ENCODE data around the gene ZNF282.
A peak's percentile ranks its signal among the peaks of the same experiment; 100 is the strongest.
"Not testable (repeated sequence)": the region's sequence is repeated elsewhere in the genome, so short reads cannot be mapped to it uniquely, and the experiment has no call there.

ZNF282 gene

DNA sequence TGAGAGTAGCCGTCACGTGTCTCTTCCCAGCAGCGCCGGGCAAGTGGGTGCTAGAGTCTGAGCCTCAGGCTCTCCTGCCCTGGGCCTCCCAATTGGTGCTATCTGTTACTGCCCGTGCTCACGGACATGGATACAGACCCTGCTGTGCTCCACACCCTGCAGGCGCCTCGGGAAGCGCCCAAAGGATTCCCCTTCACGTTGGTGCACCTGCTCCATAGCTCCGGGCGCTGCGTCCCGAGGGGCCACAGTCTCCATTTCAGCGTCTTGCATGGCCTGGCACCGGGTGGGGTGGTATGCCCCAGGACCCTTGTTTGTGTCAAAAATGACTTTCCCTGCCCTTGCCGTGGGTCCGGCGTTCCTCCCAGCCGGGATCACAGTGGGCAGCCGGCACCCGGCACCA, 30.3 kb downstream of the ZNF282 start:
- DNase-seq: no peak

- not testable (repeated sequence) for DNase-seq
Measured at GRCh38 chr7:149226366-149226765, 31.0 kb downstream of the ZNF282 start.

- DNase-seq: no peak
Measured at GRCh38 chr7:149226840-149227494, 31.6 kb downstream of the ZNF282 start.

DNA sequence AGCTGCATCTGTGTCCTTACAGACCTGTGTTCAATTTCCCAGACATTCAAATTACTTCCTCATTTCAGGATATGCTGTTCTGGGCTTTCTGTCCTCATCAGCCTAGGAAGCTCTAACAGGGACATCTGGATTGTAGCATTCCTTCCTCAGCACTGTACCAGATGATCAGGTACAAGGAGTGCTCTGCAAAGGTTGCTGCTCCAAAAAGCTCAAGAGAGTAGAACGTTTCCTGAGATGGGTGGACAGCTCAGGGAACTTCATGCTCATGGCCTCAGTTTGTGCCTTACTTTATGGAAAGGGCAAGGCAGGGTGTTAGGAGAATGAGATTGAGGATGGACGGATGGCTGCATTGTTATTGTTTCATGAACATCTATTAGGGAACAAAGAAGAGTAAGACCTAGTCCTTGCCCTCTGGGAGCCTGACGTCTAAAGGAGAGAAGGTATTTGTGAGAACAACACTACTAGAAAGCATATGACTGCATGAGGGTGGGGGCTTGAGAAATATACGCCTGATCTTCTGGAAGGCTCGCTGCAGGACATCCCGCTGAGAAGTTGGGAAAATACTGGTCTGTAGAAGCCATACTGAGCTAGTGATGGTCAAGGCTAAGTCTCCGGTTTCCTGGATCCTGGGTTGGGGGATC, 33.6 kb downstream of the ZNF282 start:
- no peak for DNase-seq

DNA sequence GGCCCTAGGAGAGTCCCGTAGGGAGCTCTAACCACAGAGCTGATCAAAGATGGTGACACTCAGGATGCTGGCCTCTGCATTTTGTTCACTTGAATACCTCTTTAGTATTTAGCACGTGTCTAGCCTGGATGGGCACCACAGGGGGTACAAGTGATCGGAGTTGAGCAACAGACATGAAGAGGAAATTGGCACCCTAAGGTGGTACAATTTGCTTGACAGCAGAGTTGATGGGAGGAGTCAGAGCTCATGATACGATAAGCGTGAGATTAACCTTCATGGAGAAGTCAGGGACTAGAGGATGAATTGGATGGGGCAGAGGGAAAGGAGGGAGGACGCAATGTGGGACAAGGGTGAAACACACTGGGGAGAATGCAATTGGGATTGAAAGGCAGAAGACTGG, 34.2 kb downstream of the ZNF282 start:
- DNase-seq: no peak

GRCh38 chr7:149232362-149232761, 37.0 kb downstream of the ZNF282 start:
- DNase-seq: no peak

DNA sequence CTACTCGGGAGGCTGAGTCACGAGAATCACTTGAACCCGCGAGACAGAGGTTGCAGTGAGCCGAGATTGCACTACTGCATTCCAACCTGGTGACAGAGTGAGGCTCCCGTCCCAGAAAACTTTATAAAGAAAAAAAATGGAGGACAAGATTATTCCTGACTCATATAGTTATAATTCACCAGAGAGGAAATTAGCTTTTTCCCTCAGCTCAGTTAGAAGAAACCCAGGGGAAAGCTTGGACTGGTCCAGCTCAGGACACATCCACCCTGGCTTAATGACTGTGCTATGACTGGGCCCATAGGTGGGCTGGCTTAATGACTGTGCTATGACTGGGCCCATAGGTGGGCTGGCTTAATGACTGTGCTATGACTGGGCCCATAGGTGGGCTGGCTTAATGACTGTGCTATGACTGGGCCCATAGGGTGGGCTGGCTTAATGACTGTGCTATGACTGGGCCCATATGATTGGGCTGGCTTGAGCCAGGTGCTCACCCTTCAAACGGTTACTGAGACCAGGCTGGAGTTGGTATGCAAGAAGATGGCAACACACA, 38.4 kb downstream of the ZNF282 start:
- DNase-seq: not testable (repeated sequence)

GRCh38 chr7:149237502-149237901, 42.2 kb downstream of the ZNF282 start:
- DNase-seq: no peak

- no peak for DNase-seq
Measured at GRCh38 chr7:149238051-149238450, 42.7 kb downstream of the ZNF282 start.

GRCh38 chr7:149239345-149240143, 44.2 kb downstream of the ZNF282 start, which contains the start of gene ZNF212:
Gene ZNF212, plus strand, starts transcription at chr7:149239651. Its CDS starts 128 bp downstream, at chr7:149239779.
- peak; percentile 48 to 88 for DNase-seq

DNA sequence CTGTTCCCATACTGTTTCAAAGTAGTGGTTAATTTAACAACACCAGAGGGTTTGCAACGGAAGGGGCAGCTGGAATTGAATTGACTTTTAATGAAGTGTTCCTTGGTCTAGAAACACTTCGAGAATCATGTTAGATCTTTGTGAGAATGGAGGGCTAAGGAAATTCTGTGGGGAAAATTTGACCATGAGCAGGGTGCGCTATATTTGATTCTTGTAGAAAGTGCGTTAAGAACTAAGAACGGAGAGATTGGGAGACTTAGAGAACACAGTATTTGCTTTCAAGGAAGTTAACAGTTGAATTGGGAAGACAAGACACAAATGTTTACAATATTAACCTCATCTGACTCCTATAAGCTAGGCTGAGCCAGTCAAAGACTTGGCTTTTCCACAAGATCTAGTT, 45.3 kb downstream of the ZNF282 start:
- no peak for DNase-seq

GRCh38 chr7:149241696-149242095, 46.4 kb downstream of the ZNF282 start:
- DNase-seq: no peak

DNA sequence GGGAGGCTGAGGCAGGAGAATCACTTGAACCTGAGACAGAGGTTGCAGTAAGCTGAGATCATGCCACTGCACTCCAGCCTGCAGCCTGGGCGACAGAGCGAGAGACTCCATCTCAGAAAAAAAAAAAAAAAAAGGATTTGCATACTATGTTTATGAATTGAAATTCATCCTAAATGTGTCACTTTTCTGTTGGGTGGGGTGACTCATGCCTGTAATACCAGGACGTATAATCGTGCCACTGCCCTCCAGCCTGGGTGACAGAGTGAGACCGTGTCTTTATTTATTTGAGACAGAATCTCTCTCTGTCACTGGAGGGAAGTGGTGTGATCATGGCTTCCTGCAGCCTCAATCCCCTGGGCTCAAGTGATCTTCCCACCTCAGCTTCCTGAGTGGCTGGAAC, 49.9 kb downstream of the ZNF282 start:
- DNase-seq: no peak

DNA sequence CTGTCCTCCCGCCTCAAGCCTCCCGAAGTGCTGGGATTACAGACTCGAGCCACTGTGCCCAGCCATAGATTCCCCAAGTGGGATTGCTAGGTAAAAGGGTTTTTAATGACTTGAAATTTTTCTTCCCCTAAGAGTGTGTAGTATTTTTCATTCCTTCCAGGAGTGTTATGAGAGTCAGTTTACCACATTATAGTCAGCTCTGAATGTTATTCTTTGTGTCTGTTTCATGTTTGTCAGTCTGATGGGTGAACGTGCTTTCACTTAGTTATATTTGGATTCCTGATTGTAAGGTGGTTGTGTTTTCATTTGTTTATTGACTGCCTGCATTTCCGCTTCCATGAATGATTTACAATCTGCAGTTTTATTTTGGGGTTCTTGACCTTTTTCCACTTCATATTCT, 50.4 kb downstream of the ZNF282 start:
- DNase-seq: no peak

DNA sequence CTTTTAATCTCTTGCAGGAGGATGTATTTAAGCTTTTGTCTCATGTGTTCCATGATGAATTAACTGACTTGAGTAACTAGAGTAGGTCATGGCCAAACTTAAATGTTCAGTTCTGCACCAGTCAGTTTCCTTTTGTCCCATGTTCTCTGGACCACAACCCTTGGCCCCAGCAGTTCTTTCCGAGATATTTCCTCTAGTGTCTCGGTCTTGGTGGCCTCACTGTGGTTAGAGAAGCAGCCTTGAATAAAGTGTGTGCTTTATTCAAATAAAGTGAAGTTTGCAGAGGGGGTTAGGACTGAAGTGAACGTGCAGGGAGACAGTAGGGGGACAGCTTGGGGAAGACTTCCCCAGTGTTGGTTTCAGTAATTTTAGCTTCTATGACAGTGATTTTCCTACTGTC, 53.4 kb downstream of the ZNF282 start:
- no peak for DNase-seq

GRCh38 chr7:149250151-149250550, 54.8 kb downstream of the ZNF282 start:
- DNase-seq: not testable (repeated sequence)

GRCh38 chr7:149251518-149251917, 56.2 kb downstream of the ZNF282 start:
- DNase-seq: not testable (repeated sequence)

DNA sequence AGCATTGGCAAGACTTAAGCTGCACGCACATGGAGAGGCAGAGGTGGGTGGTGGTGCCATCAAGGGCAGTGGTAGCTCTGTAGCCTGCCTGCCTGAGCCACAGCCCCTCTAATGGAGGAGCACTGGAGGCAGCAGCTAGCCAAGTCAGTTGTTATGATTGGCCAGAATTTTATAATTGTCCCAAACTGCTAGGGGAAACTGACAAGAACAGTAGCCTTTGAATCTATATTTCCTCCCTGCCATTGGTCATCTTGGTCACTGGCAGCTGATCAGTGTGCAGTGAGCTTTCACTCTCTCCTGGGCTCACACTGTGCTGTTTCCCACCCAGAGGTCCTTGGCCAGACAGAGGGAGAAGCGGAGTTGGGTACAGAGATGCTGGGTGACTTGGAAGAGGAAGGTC, 57.0 kb downstream of the ZNF282 start:
- no peak for DNase-seq

GRCh38 chr7:149253665-149254064, 58.3 kb downstream of the ZNF282 start:
- no peak for DNase-seq

GRCh38 chr7:149254181-149254858, 59.0 kb downstream of the ZNF282 start:
- DNase-seq: no peak

DNA sequence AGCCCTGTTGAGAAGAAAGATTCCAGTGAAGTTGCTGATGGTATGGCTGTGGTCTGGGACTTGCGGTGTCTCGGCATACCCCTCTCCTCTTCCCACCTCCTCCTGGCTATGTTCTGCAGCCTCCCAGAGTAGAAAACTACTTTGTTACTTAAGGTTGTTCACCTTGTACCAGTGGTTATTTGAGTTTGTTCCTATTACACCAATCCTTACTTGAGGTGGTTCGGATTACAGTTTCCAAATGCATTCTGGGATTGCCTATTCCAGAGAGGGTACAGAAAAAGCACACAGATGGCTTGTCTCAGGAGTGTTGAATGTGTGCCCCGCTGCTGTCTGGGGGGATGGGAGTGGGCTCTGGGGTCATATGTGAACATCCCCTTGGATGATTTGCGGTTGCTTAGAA, 59.8 kb downstream of the ZNF282 start:
- no peak for DNase-seq

- no peak for DNase-seq
Measured at GRCh38 chr7:149256568-149256967, 61.2 kb downstream of the ZNF282 start.

- no peak for DNase-seq
Measured at GRCh38 chr7:149257146-149257545, 61.8 kb downstream of the ZNF282 start.
